RWPE1 (cell line): ENCODE data around the gene EPB41L2.
"Not testable (repeated sequence)": the region's sequence is repeated elsewhere in the genome, so short reads cannot be mapped to it uniquely, and the experiment has no call there.

Experiments
- CTCF ChIA-PET: fragments of 350-600 bp; sonication (Branson Sonifier 250); formaldehyde crosslinking; extraction: SDS; loops from one replicate; lab custom pipeline; 2021; lab: Yijun Ruan, JAX
- POLR2A ChIA-PET: fragments of 400-600 bp; formaldehyde crosslinking; extraction: SDS; loops from one replicate; lab custom pipeline; 2020; ENCODE audit warnings: antibody characterized with exemption; ENCODE audit not compliant: low non-redundant PET; lab: Yijun Ruan, JAX
- DNase-seq: peaks from one replicate; pipeline ENCODE4 v3.0.0; 2012; ENCODE audit warnings: low spot score
- H3K27ac ChIP-seq: fragments of 450-650 bp; 2 replicates; pipeline ENCODE4 v1.5.1; 2017
- CTCF ChIP-seq: fragments of 450-650 bp; conservative IDR thresholded peaks from 2 replicates; pipeline ENCODE4 v1.5.1; 2017; ENCODE audit warnings: low read depth, mild to moderate bottlenecking

EPB41L2 gene

GRCh38 chr6:130923350-130923749 is 139.7 kb downstream of the EPB41L2 start:
- CTCF ChIA-PET: no interaction called here
- DNase-seq: no peak
- TF ChIP-seq CTCF: no peak
- no peak overlapping the region for H3K27ac ChIP-seq
- POLR2A ChIA-PET: no interaction called here

- no peak overlapping the region for H3K27ac ChIP-seq
- no peak for DNase-seq
- ChIA-PET POLR2A (no interaction called here), CTCF (no interaction called here)
- TF ChIP-seq CTCF: no peak
These were observed 140.1 kb downstream of the EPB41L2 start for GRCh38 chr6:130922922-130923321.

- no peak for DNase-seq
- ChIA-PET CTCF (no interaction called here), POLR2A (no interaction called here)
These were observed 142.1 kb downstream of the EPB41L2 start for GRCh38 chr6:130920969-130921368.

GRCh38 chr6:130918171-130918570 is 144.9 kb downstream of the EPB41L2 start:
- ChIA-PET CTCF (no interaction called here), POLR2A (no interaction called here)
- no peak overlapping the region for H3K27ac ChIP-seq
- TF ChIP-seq CTCF: no peak
- DNase-seq: no peak

More at GRCh38 chr6:130920969-130921368, 142.1 kb downstream of the EPB41L2 start:
- no peak for TF ChIP-seq CTCF
- H3K27ac ChIP-seq: no peak overlapping the region

GRCh38 chr6:130915606-130916005 is 147.4 kb downstream of the EPB41L2 start:
- H3K27ac ChIP-seq, POLR2A ChIA-PET, DNase-seq, CTCF ChIA-PET: not testable (repeated sequence)

GRCh38 chr6:130913120-130913519 is 149.9 kb downstream of the EPB41L2 start:
- ChIA-PET CTCF (no interaction called here), POLR2A (no interaction called here)
- no peak for DNase-seq
- H3K27ac ChIP-seq: no peak overlapping the region
- TF ChIP-seq CTCF: no peak

- no peak for DNase-seq
- H3K27ac ChIP-seq: no peak overlapping the region
- ChIA-PET CTCF (no interaction called here), POLR2A (no interaction called here)
- no peak for TF ChIP-seq CTCF
These were observed 150.6 kb downstream of the EPB41L2 start for GRCh38 chr6:130912434-130912833.
